Stimulated activated CD4-positive, alpha-beta T cell treated with anti-CD3 and anti-CD28 coated beads, Interleukin-12 subunit alpha, Interleukin-12 subunit beta, amount 100 ng/mL, for 4 hours (primary cell): Measurements from ENCODE around the gene ARHGDIB.

ENCODE experiments used
- DNase-seq: peaks from one replicate; pipeline ENCODE4 v3.0.0-alpha.2; 2020

Gene ARHGDIB

GRCh38 chr12:14927267-14927666, 34.1 kb downstream of the ARHGDIB start:
- DNase-seq = no peak

- DNase-seq = no peak
Measured at GRCh38 chr12:14924541-14924940, 36.9 kb downstream of the ARHGDIB start.

GRCh38 chr12:14923944-14924343, 37.5 kb downstream of the ARHGDIB start:
- DNase-seq = no peak

GRCh38 chr12:14921218-14921617, 40.2 kb downstream of the ARHGDIB start:
- no peak for DNase-seq

GRCh38 chr12:14920475-14921126, 40.8 kb downstream of the ARHGDIB start:
- DNase-seq = no peak

GRCh38 chr12:14919455-14919854, 41.9 kb downstream of the ARHGDIB start:
- DNase-seq = no peak

- DNase-seq = no peak
Measured at GRCh38 chr12:14915736-14916135, 45.7 kb downstream of the ARHGDIB start.

- DNase-seq = no peak
Measured at GRCh38 chr12:14913381-14913781, 48.0 kb downstream of the ARHGDIB start.

GRCh38 chr12:14911131-14911530, 50.3 kb downstream of the ARHGDIB start:
- no peak for DNase-seq

- DNase-seq = no peak
Measured at GRCh38 chr12:14910090-14910915, 51.1 kb downstream of the ARHGDIB start.

GRCh38 chr12:14907953-14908352, 53.4 kb downstream of the ARHGDIB start:
- no peak for DNase-seq

- no peak for DNase-seq
Measured at GRCh38 chr12:14906114-14906513, 55.3 kb downstream of the ARHGDIB start.

- no peak for DNase-seq
Measured at GRCh38 chr12:14905269-14906004, 56.0 kb downstream of the ARHGDIB start.

GRCh38 chr12:14904854-14905253, 56.5 kb downstream of the ARHGDIB start:
- DNase-seq = no peak

- no peak for DNase-seq
Measured at GRCh38 chr12:14903386-14904098, 57.9 kb downstream of the ARHGDIB start.

- no peak for DNase-seq
Measured at GRCh38 chr12:14902465-14902864, 58.9 kb downstream of the ARHGDIB start.

- DNase-seq = no peak
Measured at GRCh38 chr12:14901228-14901562, 60.2 kb downstream of the ARHGDIB start.

GRCh38 chr12:14900521-14901227, 60.7 kb downstream of the ARHGDIB start:
- DNase-seq = no peak

GRCh38 chr12:14896521-14897169, 64.8 kb downstream of the ARHGDIB start:
- DNase-seq = no peak

- DNase-seq = no peak
Measured at GRCh38 chr12:14893506-14894250, 67.7 kb downstream of the ARHGDIB start.
